ENCODE data around the gene C2orf81.

Gene C2orf81

DNA sequence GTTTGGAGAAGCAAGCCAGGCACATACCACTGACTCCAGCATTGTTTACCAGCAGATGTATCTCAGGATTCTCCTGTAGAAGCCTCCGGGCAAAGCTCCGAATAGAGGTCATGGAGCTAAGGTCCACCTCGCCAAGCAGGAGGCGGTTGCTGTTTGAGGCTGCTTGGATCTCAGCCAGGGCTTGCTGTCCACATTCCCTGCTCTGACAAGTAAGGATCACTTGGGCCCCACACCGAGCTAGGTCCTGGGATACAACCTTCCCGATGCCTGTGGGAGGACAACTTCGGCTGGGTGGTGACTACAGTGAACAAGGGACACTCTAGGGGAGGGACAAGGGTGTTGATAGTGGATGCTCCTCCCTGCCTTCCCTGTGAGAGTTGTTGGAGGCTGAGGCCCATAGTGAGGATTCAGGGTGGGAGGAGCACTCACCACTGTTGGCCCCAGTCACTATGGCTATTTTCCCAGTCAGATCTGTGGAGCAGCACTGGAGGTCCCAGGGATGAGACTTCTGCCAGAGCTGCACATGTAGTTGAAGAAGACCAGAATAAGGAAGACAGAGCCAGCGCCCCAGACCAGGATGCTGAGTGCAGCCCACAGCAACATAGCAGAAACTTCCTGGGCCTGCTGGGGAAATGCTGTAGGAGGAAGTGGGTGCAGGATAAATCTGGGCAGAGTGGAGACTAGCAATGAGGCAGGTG lies 8.3 kb downstream of the C2orf81 start:
- no peak overlapping the region for H2AFZ ChIP-seq (ENCODE audit: low read length)
- H3K9me2 ChIP-seq (ENCODE audit: low read depth, low read length), result no peaks in the 10 kb centered on the region
- H3K4me2 ChIP-seq (ENCODE audit: low read length), result no peak overlapping the region

DNA sequence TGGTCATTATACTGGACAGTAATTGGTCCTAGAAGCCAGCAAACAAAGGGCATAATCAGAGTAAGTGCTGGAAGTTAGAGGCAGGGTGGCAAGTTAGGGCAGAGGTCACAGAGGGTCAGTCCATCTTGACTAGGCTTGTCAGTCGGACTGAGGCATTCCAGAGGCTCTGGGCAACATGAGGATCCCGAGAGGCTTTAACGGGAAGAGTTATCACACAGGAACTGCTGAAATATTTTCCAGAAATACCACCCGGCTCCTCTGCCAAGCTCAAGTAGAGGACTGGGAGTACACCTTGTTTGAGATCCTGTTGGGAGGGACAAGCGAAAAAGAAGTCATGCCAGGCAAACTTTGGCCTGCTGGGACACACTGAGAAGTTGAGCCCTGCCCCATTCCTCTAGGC lies 13.7 kb downstream of the C2orf81 start:
- no peaks in the 10 kb centered on the region for H3K4me1 ChIP-seq (ENCODE audit: insufficient read depth, low read length, severe bottlenecking)
- no peaks in the 10 kb centered on the region for H3K9me2 ChIP-seq (ENCODE audit: low read depth, low read length)
- no peak overlapping the region for H2AFZ ChIP-seq (ENCODE audit: low read length)
- no peak overlapping the region for H3K9ac ChIP-seq (ENCODE audit: low read length)
- TF ChIP-seq, protein P1, sequence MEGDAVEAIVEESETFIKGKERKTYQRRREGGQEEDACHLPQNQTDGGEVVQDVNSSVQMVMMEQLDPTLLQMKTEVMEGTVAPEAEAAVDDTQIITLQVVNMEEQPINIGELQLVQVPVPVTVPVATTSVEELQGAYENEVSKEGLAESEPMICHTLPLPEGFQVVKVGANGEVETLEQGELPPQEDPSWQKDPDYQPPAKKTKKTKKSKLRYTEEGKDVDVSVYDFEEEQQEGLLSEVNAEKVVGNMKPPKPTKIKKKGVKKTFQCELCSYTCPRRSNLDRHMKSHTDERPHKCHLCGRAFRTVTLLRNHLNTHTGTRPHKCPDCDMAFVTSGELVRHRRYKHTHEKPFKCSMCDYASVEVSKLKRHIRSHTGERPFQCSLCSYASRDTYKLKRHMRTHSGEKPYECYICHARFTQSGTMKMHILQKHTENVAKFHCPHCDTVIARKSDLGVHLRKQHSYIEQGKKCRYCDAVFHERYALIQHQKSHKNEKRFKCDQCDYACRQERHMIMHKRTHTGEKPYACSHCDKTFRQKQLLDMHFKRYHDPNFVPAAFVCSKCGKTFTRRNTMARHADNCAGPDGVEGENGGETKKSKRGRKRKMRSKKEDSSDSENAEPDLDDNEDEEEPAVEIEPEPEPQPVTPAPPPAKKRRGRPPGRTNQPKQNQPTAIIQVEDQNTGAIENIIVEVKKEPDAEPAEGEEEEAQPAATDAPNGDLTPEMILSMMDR (IDR thresholded peaks at IDR 0.05; ENCODE audit: low read length), result no peak
- H3K9me3 ChIP-seq (ENCODE audit: low read length), result no peaks in the 10 kb centered on the region
- H3K4me2 ChIP-seq (ENCODE audit: low read length), result no peak overlapping the region
- peaks cover 8% of the 10 kb centered on the region; the same call in 1 of the 2 replicates for H3K27me3 ChIP-seq (ENCODE audit: insufficient read depth, low read length)
- H3F3A ChIP-seq (ENCODE audit: insufficient read depth, low read length), result no peaks in the 10 kb centered on the region
- no peaks in the 10 kb centered on the region for H4K20me1 ChIP-seq (ENCODE audit: insufficient read depth, low read length)
- H3K4me3 ChIP-seq (ENCODE audit: low read depth, low read length, poor library complexity, severe bottlenecking), result no peak overlapping the region
- H3K36me3 ChIP-seq (ENCODE audit: insufficient read depth, low read length), result no peaks in the 10 kb centered on the region
- H3K79me2 ChIP-seq (ENCODE audit: insufficient read depth, low read length), result no peaks in the 10 kb centered on the region
- no peak overlapping the region for H3K27ac ChIP-seq (ENCODE audit: low read depth, low read length, poor library complexity, severe bottlenecking)

More for the DNA sequence above, 8.3 kb downstream of the C2orf81 start:
- no peaks in the 10 kb centered on the region for H3K9me3 ChIP-seq (ENCODE audit: low read length)
- peaks cover 13% of the 10 kb centered on the region; the same call in 1 of the 2 replicates for H3K27me3 ChIP-seq (ENCODE audit: insufficient read depth, low read length)
- no peak overlapping the region for H3K27ac ChIP-seq (ENCODE audit: low read depth, low read length, poor library complexity, severe bottlenecking)
- no peak overlapping the region for H3K9ac ChIP-seq (ENCODE audit: low read length)
- H3K4me3 ChIP-seq (ENCODE audit: low read depth, low read length, poor library complexity, severe bottlenecking), result no peak overlapping the region
- TF ChIP-seq EZH2 (IDR thresholded peaks at IDR 0.05; ENCODE audit: borderline replicate concordance, low read length), result no peak
- TF ChIP-seq, protein P1 (IDR thresholded peaks at IDR 0.05; ENCODE audit: low read length), result no peak
- H3K79me2 ChIP-seq (ENCODE audit: insufficient read depth, low read length), result no peaks in the 10 kb centered on the region
- no peaks in the 10 kb centered on the region for H4K20me1 ChIP-seq (ENCODE audit: insufficient read depth, low read length)
- no peaks in the 10 kb centered on the region for H3F3A ChIP-seq (ENCODE audit: insufficient read depth, low read length)
- no peaks in the 10 kb centered on the region for H3K4me1 ChIP-seq (ENCODE audit: insufficient read depth, low read length, severe bottlenecking)
- no peaks in the 10 kb centered on the region for H3K36me3 ChIP-seq (ENCODE audit: insufficient read depth, low read length)

DNA sequence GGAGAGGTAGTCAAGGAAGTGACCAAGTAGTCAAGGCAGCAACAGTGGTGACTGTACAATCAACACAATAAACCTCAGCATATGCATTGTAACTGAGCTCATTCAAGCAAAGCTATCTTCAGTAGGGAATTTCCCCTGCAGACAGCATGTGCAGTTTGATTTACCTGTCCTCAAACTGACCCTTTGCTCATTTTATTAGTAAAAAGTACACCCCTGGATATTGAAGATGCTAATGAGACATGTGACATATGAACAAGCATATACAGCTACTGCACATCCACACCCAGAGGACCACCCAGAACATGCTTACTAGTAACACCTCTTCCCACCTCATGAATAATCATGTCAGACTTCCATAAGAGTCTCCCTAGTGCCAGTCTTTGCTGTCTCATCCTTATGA lies 15.4 kb downstream of the C2orf81 start:
- Histone ChIP-seq H3F3A (ENCODE audit: insufficient read depth, low read length) (no peaks in the 10 kb centered on the region), H3K27ac (ENCODE audit: low read depth, low read length, poor library complexity, severe bottlenecking) (no peak overlapping the region)
- TF ChIP-seq EZH2 (IDR thresholded peaks at IDR 0.05; ENCODE audit: borderline replicate concordance, low read length), result no peak

DNA sequence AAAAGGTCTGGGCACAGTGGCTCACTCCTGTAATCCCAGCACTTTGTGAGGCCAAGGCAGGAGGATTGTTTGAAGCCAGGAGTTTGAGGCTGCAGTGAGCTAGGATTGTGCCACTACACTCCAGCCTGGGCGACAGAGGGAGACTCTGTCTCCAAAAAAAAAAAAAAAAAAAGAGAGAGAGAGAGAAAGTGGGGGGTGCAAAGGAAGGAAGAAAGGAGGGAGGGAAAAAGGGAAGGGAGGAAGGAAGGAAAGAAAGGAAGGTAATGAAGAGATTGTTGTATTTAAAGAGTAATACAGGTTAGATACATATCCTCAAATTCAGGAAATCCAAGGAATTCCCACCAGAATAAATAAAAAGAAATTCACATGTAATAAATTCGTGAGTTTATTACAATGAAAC lies 19.5 kb downstream of the C2orf81 start:
- Histone ChIP-seq H3K36me3 (ENCODE audit: insufficient read depth, low read length) (no peaks in the 10 kb centered on the region), H3K27me3 (ENCODE audit: insufficient read depth, low read length) (no peaks in the 10 kb centered on the region), H3F3A (ENCODE audit: insufficient read depth, low read length) (no peaks in the 10 kb centered on the region), H4K20me1 (ENCODE audit: insufficient read depth, low read length) (no peaks in the 10 kb centered on the region), H3K79me2 (ENCODE audit: insufficient read depth, low read length) (no peaks in the 10 kb centered on the region), H3K27ac (ENCODE audit: low read depth, low read length, poor library complexity, severe bottlenecking) (no peak overlapping the region), H3K4me2 (ENCODE audit: low read length) (no peak overlapping the region), H3K4me3 (ENCODE audit: low read depth, low read length, poor library complexity, severe bottlenecking) (no peak overlapping the region), H3K4me1 (ENCODE audit: insufficient read depth, low read length, severe bottlenecking) (no peaks in the 10 kb centered on the region), H3K9me3 (ENCODE audit: low read length) (no peaks in the 10 kb centered on the region), H3K9me2 (ENCODE audit: low read depth, low read length) (no peaks in the 10 kb centered on the region), H3K9ac (ENCODE audit: low read length) (no peak overlapping the region), H2AFZ (ENCODE audit: low read length) (no peak overlapping the region)
- TF ChIP-seq EZH2 (IDR thresholded peaks at IDR 0.05; ENCODE audit: borderline replicate concordance, low read length), result no peak
- TF ChIP-seq, protein P1 (IDR thresholded peaks at IDR 0.05; ENCODE audit: low read length), result no peak

More for the DNA sequence above, 15.4 kb downstream of the C2orf81 start:
- no peaks in the 10 kb centered on the region for H3K9me3 ChIP-seq (ENCODE audit: low read length)
- no peaks in the 10 kb centered on the region for H3K79me2 ChIP-seq (ENCODE audit: insufficient read depth, low read length)
- H3K9ac ChIP-seq (ENCODE audit: low read length), result no peak overlapping the region
- H3K9me2 ChIP-seq (ENCODE audit: low read depth, low read length), result no peaks in the 10 kb centered on the region
- no peak overlapping the region for H3K4me2 ChIP-seq (ENCODE audit: low read length)
- peaks cover 8% of the 10 kb centered on the region; the same call in 1 of the 2 replicates for H3K27me3 ChIP-seq (ENCODE audit: insufficient read depth, low read length)
- H3K4me3 ChIP-seq (ENCODE audit: low read depth, low read length, poor library complexity, severe bottlenecking), result no peak overlapping the region
- no peaks in the 10 kb centered on the region for H3K36me3 ChIP-seq (ENCODE audit: insufficient read depth, low read length)
- no peaks in the 10 kb centered on the region for H4K20me1 ChIP-seq (ENCODE audit: insufficient read depth, low read length)
- no peaks in the 10 kb centered on the region for H3K4me1 ChIP-seq (ENCODE audit: insufficient read depth, low read length, severe bottlenecking)
- H2AFZ ChIP-seq (ENCODE audit: low read length), result no peak overlapping the region
